GM23248 (cell line): Measurements from ENCODE around the gene HCAR2. TPM values are rescaled to one million over a fixed set of nuclear protein-coding genes. Genes with fewer than 3 reads are reported as not detected.
"Not testable (repeated sequence)": the region's sequence is repeated elsewhere in the genome, so short reads cannot be mapped to it uniquely, and the experiment has no call there.

Experiments
- DNase-seq: peaks from one replicate; pipeline ENCODE4 v3.0.0-alpha.2; 2015
- H2AFZ ChIP-seq: fragments of 200-600 bp; sonication (generic); 2 replicates; pipeline ENCODE4 v1.6.1; 2016; ENCODE audit warnings: antibody characterized with exemption
- H3F3A ChIP-seq: fragments of 200-600 bp; sonication (generic); 2 replicates; pipeline ENCODE4 v1.6.1; 2016; ENCODE audit warnings: mild to moderate bottlenecking, antibody characterized with exemption, mixed run types; ENCODE audit not compliant: insufficient read depth
- H3K27ac ChIP-seq: fragments of 200-600 bp; sonication (generic); 2 replicates; pipeline ENCODE4 v1.5.1; 2016; ENCODE audit warnings: mild to moderate bottlenecking
- H3K27me3 ChIP-seq: fragments of 200-600 bp; sonication (generic); replicated peaks from 2 replicates; pipeline ENCODE4 v1.6.1; 2016; ENCODE audit warnings: mild to moderate bottlenecking; ENCODE audit not compliant: insufficient read depth
- H3K36me3 ChIP-seq: fragments of 200-600 bp; sonication (generic); 2 replicates; pipeline ENCODE4 v1.6.1; 2016; ENCODE audit warnings: low read depth, mild to moderate bottlenecking
- H3K4me1 ChIP-seq: fragments of 200-600 bp; sonication (generic); 2 replicates; pipeline ENCODE4 v1.6.1; 2016; ENCODE audit warnings: mild to moderate bottlenecking; ENCODE audit not compliant: insufficient read depth
- H3K4me2 ChIP-seq: fragments of 200-600 bp; sonication (generic); one replicate; pipeline ENCODE4 v1.6.1; 2016; ENCODE audit warnings: mild to moderate bottlenecking; ENCODE audit not compliant: unreplicated experiment
- H3K4me3 ChIP-seq: fragments of 200-600 bp; sonication (generic); 2 replicates; pipeline ENCODE4 v1.5.1; 2016; ENCODE audit warnings: mild to moderate bottlenecking
- H3K79me2 ChIP-seq: fragments of 200-600 bp; sonication (generic); 2 replicates; pipeline ENCODE4 v1.6.1; 2016; ENCODE audit warnings: mild to moderate bottlenecking; ENCODE audit not compliant: insufficient read depth
- H3K9ac ChIP-seq: fragments of 200-600 bp; sonication (generic); 2 replicates; pipeline ENCODE4 v1.6.1; 2016; ENCODE audit warnings: mild to moderate bottlenecking
- H3K9me2 ChIP-seq: fragments of 200-600 bp; sonication (generic); 2 replicates; pipeline ENCODE4 v1.6.1; 2016; ENCODE audit warnings: mixed run types, mild to moderate bottlenecking, moderate library complexity; ENCODE audit not compliant: insufficient read depth
- H3K9me3 ChIP-seq: fragments of 200-600 bp; sonication (generic); one replicate; pipeline ENCODE4 v1.6.1; 2017; ENCODE audit warnings: low read depth
- H4K20me1 ChIP-seq: fragments of 200-600 bp; sonication (generic); 2 replicates; pipeline ENCODE4 v1.6.0; 2016; ENCODE audit not compliant: insufficient read depth
- EZH2 ChIP-seq: fragments of 200-600 bp; sonication (generic); IDR thresholded peaks from 2 replicates; pipeline ENCODE4 v1.6.1; 2018; ENCODE audit warnings: antibody characterized with exemption, mild to moderate bottlenecking; ENCODE audit not compliant: insufficient read depth, poor library complexity, severe bottlenecking
- EZH2phosphoT487 ChIP-seq: fragments of 200-600 bp; sonication (generic); IDR thresholded peaks from 2 replicates; pipeline ENCODE4 v1.6.1; 2018; ENCODE audit warnings: antibody characterized with exemption, moderate library complexity, mild to moderate bottlenecking, low read depth; ENCODE audit not compliant: insufficient read depth
- WGBS, 2 experiments: methylation state at CpG; one replicate each; pipeline ENCODE4 v1.1.6; 2015 to 2017; ENCODE audit warnings: low lambda C conversion rate in 2 of 2, low coverage in 1 of 2; ENCODE audit errors: missing lambda C conversion rate in 2 of 2; 5-methylcytosine and 5-hydroxymethylcytosine counted together
- in situ Hi-C: fragments of 300-500 bp; cut with MboI; formaldehyde crosslinking; loops from 2 replicates; pipeline ENCODE4 v1.15.0; 2020
- polyA plus RNA-seq: library from polyadenylated mRNA; unstranded; fragments of >200 nt; fragmentation: Nextera tagmentation; extraction: Ambion mirVana; gene quantifications from 2 replicates; pipeline ENCODE4 v1.2.1, GENCODE V29; 2016
- total RNA-seq: library from RNA; depleted of rRNA; stranded (reverse); fragments of >200 nt; shearing (Covaris generic); gene quantifications from 2 replicates; pipeline ENCODE4 v1.2.3, GENCODE V29; 2014

The HCAR2 gene
- total and polyA plus RNA-seq, 2 experiments from 2014 or later, result not detected

DNA sequence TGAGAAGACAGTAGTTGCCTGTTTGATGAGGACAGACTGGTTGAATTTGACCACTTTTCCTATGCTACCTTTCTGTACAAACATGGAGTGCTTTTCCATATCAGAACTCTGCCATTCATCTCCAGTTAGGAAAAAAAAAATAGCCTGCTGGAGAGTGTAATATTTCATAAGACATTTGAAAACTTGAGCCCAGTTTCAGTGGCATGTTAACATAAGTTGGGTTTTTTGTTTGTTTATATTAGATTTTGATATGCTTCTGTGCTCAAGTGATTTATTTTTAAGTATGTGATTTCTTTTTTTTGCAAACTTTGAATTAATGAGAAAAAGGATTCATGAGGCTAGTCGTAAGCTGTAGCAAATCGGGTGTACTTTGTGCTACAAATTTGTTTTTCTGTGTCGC lies 684 bp upstream of the HCAR2 start:
- H3K27me3 ChIP-seq, H3K9me2 ChIP-seq, H3F3A ChIP-seq, H3K4me3 ChIP-seq, H3K9me3 ChIP-seq, H3K36me3 ChIP-seq, DNase-seq, H3K79me2 ChIP-seq, in situ Hi-C loops, H2AFZ ChIP-seq, H4K20me1 ChIP-seq, H3K27ac ChIP-seq, H3K4me2 ChIP-seq, H3K4me1 ChIP-seq, H3K9ac ChIP-seq: not testable (repeated sequence)
- 88 to 94% methylated on average over 3 of the region's 3 CpGs for WGBS, 2 experiments

DNA sequence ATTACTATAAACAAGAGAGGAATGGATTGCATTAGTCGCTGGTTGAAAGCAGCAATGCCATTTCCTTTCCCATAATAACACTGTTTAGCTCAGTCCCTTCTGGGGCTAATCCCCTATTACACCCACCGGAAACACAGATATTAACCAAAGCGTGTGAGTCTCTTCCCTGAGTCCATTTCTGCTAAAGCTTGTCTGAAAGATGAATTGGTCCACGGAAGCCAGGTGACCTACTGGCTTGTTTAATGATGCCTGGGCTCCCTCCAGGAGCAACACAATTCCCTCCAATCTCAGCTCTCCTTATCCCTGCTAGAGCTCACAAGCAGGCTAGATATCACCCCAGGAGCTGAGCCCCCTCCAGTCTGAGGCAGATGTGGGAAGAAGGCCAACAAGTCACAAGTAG lies 1.7 kb downstream of the HCAR2 start:
- H3K4me2 ChIP-seq, H4K20me1 ChIP-seq, H2AFZ ChIP-seq, H3K9me3 ChIP-seq, in situ Hi-C loops, H3K27me3 ChIP-seq, H3K4me1 ChIP-seq, H3F3A ChIP-seq, H3K79me2 ChIP-seq, H3K9me2 ChIP-seq, H3K4me3 ChIP-seq, H3K36me3 ChIP-seq, H3K9ac ChIP-seq, DNase-seq, H3K27ac ChIP-seq: not testable (repeated sequence)
- 33 to 34% methylated on average over 4 of the region's 4 CpGs for WGBS, 2 experiments

DNA sequence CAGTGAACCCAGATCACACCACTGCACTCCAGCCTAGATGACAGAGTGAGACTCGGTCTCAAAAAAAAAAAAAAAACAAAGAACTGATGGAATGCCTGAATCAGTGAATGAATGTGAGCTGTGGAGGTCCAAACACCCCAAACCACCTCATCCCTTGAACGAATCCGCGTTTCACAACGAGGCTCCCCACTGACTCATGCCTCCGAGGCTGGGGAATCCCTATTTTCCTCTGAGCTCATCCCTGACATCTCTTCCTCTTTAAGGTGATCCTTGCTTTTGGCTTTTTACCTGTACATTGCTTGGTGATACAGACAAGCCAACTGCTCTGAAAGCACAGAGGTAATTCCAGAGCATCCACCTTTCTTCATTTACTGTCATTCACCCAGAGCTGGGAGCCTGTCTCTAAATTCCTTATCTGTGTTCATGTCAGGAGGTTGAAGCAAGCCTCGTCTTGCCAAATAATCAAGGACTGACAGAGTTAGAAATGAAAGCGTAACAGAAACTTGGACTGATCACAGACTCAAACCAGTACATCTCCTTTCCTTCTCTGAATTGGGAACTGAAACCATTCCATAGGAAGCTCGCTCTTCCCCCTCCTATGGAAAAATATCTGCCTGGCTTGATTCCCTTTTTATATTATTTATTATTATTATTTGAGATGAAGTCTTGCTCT lies 3.0 kb downstream of the HCAR2 start:
- H3K27me3 ChIP-seq, H3K36me3 ChIP-seq, H3K9me2 ChIP-seq, H3K27ac ChIP-seq, H3K4me3 ChIP-seq, H3K79me2 ChIP-seq, H3K4me1 ChIP-seq, H3K9me3 ChIP-seq, H3K4me2 ChIP-seq, H2AFZ ChIP-seq, in situ Hi-C loops, H3F3A ChIP-seq, H3K9ac ChIP-seq, DNase-seq, H4K20me1 ChIP-seq: not testable (repeated sequence)
- WGBS, 2 experiments, result 0% methylated on average over 1 of the region's 9 CpGs; no CpG with 5 or more reads in 1 of the 2 experiments

DNA sequence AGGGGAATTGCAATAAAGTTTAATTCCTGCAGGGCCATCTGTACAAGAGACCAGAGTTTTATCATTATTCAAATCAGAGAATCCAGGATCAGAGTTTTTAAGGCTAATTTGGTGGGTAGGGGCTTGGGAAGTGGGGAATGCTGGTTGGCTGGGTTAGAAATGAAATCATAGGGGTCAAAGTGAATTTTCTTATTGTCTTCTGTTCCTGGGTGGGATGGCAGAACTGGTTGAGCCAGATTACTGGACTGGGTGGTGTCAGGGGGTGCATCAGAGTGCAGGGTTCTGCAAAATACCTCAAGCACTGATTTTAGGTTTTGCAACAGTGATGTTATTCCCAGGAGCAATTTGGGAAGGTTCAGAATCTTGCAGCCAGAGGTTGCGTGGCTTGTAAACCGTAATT lies 6.2 kb downstream of the HCAR2 start:
- H3K4me2 ChIP-seq, DNase-seq, H3K27me3 ChIP-seq, H3K9me3 ChIP-seq, H3K79me2 ChIP-seq, H3K36me3 ChIP-seq, H2AFZ ChIP-seq, H3K27ac ChIP-seq, H4K20me1 ChIP-seq, H3K4me3 ChIP-seq, H3K9ac ChIP-seq, H3K9me2 ChIP-seq, H3K4me1 ChIP-seq, H3F3A ChIP-seq, in situ Hi-C loops: not testable (repeated sequence)
- WGBS, 2 experiments, result 95 to 97% methylated on average over 2 of the region's 2 CpGs

DNA sequence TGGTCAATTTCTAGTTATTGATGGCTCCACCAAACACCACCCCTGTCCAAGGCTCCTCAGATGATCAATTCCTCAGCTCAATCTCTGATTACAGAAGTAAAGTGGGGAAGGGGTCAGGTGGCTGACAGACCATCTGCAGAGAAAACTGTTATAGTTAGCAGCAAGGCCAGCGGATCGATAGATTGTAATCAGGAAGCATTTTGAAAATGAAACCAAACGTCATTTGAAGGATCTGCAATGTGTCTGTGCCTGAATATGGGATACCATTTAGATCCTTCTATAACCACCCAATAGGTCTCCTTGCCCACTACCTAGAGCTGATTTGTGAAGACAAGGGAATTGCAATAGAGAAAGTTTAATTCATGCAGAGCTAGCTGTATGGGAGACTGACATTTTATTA lies 11.6 kb downstream of the HCAR2 start:
- Histone ChIP-seq H3K36me3 (no peaks in the 10 kb centered on the region), H3K4me3 (no peak overlapping the region), H3K27me3 (no peaks in the 10 kb centered on the region), H4K20me1 (no peaks in the 10 kb centered on the region), H3K4me2 (no peak overlapping the region), H3K9ac (no peak overlapping the region), H3F3A (no peaks in the 10 kb centered on the region), H3K9me2 (no peaks in the 10 kb centered on the region), H3K79me2 (no peaks in the 10 kb centered on the region), H2AFZ (no peak overlapping the region), H3K9me3 (no peaks in the 10 kb centered on the region), H3K4me1 (no peaks in the 10 kb centered on the region), H3K27ac (no peak overlapping the region)
- in situ Hi-C loops, result no loop called here
- no peak for TF ChIP-seq EZH2
- TF ChIP-seq EZH2phosphoT487, result no peak
- WGBS, 2 experiments, result 92 to 96% methylated on average over 3 of the region's 3 CpGs
- no peak for DNase-seq
